DOHH2 (cell line): ENCODE data around the gene C19orf47.

ENCODE experiments used
- H3F3A ChIP-seq: fragments of 200-600 bp; sonication (generic), shearing (Covaris generic); 2 replicates; pipeline ENCODE4 v1.6.0; 2016; ENCODE audit warnings: antibody characterized with exemption, mild to moderate bottlenecking; ENCODE audit not compliant: control insufficient read depth, insufficient read depth
- H3K27ac ChIP-seq: fragments of 200-600 bp; sonication (generic); 2 replicates; pipeline ENCODE4 v1.5.1; 2014; ENCODE audit warnings: low read depth, mild to moderate bottlenecking, low read length, moderate library complexity
- H3K27me3 ChIP-seq: fragments of 200-600 bp; sonication (generic); 2 replicates; pipeline ENCODE4 v1.6.1; 2014; ENCODE audit warnings: mild to moderate bottlenecking, low read length, mixed read lengths; ENCODE audit not compliant: control insufficient read depth
- H3K36me3 ChIP-seq: fragments of 200-600 bp; sonication (generic); 2 replicates; pipeline ENCODE4 v1.6.1; 2014; ENCODE audit warnings: mild to moderate bottlenecking, low read length, moderate library complexity, mixed read lengths; ENCODE audit not compliant: control insufficient read depth
- H3K4me1 ChIP-seq: fragments of 200-600 bp; sonication (generic); 2 replicates; pipeline ENCODE4 v1.6.1; 2014; ENCODE audit warnings: mild to moderate bottlenecking, low read length, mixed read lengths; ENCODE audit not compliant: control insufficient read depth
- H3K4me2 ChIP-seq: fragments of 200-600 bp; sonication (generic); 2 replicates; pipeline ENCODE4 v1.6.0; 2014; ENCODE audit warnings: mild to moderate bottlenecking, low read length, moderate library complexity
- H3K4me3 ChIP-seq: fragments of 200-600 bp; sonication (generic); 2 replicates; pipeline ENCODE4 v1.5.1; 2014; ENCODE audit warnings: mild to moderate bottlenecking, low read length, mixed read lengths
- H3K79me2 ChIP-seq: fragments of 200-600 bp; sonication (generic); 2 replicates; pipeline ENCODE4 v1.6.1; 2014; ENCODE audit warnings: mild to moderate bottlenecking, low read length, mixed read lengths; ENCODE audit not compliant: control insufficient read depth
- H3K9me2 ChIP-seq: fragments of 200-600 bp; sonication (generic); replicated peaks from 2 replicates; pipeline ENCODE4 v1.6.1; 2014; ENCODE audit warnings: mild to moderate bottlenecking, low read length, mixed read lengths; ENCODE audit not compliant: control insufficient read depth
- H3K9me3 ChIP-seq: fragments of 200-600 bp; sonication (generic); 2 replicates; pipeline ENCODE4 v1.6.1; 2014; ENCODE audit warnings: antibody characterized with exemption, low read length, mixed read lengths; ENCODE audit not compliant: control insufficient read depth, insufficient read depth
- H4K20me1 ChIP-seq: fragments of 200-600 bp; sonication (generic); 2 replicates; pipeline ENCODE4 v1.6.0; 2014; ENCODE audit warnings: low read depth, mild to moderate bottlenecking, antibody characterized with exemption, low read length, moderate library complexity; ENCODE audit not compliant: control insufficient read depth, insufficient read depth
- EZH2phosphoT487 ChIP-seq: fragments of 200-600 bp; sonication (generic); IDR thresholded peaks from 2 replicates; pipeline ENCODE4 v1.6.1; 2017; ENCODE audit warnings: borderline replicate concordance, mild to moderate bottlenecking, antibody characterized with exemption, low read length, moderate library complexity, mixed read lengths
- TF ChIP-seq, protein P1 (sequence below): fragments of 200-600 bp; sonication (generic); IDR thresholded peaks from one replicate; pipeline ENCODE4 v1.5.1; 2014; ENCODE audit warnings: antibody characterized with exemption, mild to moderate bottlenecking, low read depth, low read length; ENCODE audit not compliant: poor library complexity, severe bottlenecking

C19orf47 gene

DNA sequence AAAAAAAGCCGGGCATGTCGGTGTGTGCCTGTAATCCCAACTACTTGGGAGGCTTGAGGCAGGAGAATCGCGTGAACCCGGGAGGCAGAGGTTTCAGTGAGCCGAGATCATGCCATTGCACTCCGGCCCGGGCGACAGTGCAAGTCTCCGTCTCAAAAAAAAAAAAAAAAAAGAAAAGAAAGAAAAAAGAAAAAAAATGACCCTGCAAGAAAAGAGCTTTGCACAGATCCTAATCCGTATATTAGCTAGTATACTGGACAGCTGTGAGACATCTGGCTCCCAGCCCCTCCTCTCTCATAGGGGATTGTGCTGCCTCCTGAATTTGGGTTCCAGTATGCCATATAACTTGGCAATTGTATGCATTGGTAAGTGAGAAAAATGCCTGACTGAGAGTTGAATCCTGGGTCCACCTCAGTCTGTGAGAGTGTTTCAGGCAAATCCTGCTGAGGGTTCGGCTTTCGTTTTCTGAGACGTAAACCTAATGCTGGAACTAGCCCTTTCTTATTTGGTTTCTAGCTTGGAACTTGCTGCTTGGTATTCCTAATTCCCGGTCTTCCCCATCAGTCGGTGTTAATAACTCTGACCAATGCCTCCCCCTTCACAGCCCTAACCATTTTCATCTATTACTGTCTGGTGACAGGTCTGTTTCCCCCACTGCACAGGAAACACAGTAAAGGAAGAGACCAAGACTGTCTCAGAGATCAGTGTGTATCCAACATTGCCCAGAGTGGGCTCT, 61.8 kb downstream of the C19orf47 start:
- peaks cover 42% of the 10 kb centered on the region for H3K4me1 ChIP-seq
- peaks cover 10% of the 10 kb centered on the region for H3F3A ChIP-seq
- H3K4me2 ChIP-seq, result peak overlapping the region; percentile 81
- H3K9me2 ChIP-seq, result no peaks in the 10 kb centered on the region
- H3K36me3 ChIP-seq, result peaks cover 25% of the 10 kb centered on the region
- TF ChIP-seq, protein P1, sequence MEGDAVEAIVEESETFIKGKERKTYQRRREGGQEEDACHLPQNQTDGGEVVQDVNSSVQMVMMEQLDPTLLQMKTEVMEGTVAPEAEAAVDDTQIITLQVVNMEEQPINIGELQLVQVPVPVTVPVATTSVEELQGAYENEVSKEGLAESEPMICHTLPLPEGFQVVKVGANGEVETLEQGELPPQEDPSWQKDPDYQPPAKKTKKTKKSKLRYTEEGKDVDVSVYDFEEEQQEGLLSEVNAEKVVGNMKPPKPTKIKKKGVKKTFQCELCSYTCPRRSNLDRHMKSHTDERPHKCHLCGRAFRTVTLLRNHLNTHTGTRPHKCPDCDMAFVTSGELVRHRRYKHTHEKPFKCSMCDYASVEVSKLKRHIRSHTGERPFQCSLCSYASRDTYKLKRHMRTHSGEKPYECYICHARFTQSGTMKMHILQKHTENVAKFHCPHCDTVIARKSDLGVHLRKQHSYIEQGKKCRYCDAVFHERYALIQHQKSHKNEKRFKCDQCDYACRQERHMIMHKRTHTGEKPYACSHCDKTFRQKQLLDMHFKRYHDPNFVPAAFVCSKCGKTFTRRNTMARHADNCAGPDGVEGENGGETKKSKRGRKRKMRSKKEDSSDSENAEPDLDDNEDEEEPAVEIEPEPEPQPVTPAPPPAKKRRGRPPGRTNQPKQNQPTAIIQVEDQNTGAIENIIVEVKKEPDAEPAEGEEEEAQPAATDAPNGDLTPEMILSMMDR, result no peak
- TF ChIP-seq EZH2phosphoT487, result no peak
- H3K4me3 ChIP-seq, result peak overlapping the region; percentile 70
- peaks cover 34% of the 10 kb centered on the region for H3K79me2 ChIP-seq
- H3K27ac ChIP-seq, result peak overlapping the region; percentile 84
- no peaks in the 10 kb centered on the region for H3K9me3 ChIP-seq
- no peaks in the 10 kb centered on the region for H3K27me3 ChIP-seq
- 0 out of 2 replicates have a peak, but pooled peaks cover 5% of the 10 kb centered on the region for H4K20me1 ChIP-seq

DNA sequence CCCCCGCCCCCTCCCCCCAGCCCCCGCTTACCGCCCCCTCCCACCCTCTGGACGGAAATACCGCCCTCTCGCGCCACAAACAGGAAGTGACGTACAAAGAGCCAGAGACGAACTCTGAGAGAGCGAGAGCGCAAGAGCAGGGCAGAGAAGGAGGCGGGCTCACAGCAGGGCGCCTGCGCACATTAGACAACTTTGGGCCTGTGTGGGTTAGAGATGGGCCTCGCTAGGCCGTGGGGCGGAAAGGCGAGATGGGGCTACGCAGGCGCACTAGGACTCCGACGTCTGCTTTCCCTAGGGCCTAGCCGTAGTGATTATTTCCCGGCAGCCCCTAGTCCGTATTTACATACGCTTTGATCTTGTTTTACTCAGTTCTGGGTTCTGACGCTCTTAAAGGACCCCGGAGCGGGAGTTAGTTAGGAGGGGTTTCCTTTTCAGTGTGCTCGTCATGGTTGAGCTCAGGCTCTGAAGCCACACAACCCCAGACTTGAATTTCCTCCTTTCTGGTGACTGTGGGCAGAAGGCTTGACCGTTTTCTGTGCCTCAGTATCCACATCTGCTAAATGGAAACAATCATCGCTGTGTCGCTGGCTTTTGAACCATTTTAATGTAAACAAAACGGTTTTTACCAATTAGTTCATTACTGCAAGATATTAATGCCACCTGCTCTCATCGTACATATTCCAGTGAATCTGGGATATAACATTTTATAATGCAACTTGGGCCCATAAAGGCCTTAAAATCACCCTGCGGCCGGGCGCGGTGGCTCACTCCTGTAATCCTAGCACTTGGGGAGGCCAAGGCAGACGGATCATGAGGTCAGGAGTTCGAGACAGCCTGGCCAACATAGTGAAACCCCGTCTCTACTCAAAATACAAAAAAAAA, 62.6 kb downstream of the C19orf47 start:
- Histone ChIP-seq H3K79me2 (peaks cover 42% of the 10 kb centered on the region), H4K20me1 (0 out of 2 replicates have a peak, but pooled peaks cover 5% of the 10 kb centered on the region), H3K27ac (peak overlapping the region; percentile 84), H3K4me1 (peaks cover 50% of the 10 kb centered on the region), H3K9me3 (no peaks in the 10 kb centered on the region), H3K36me3 (peaks cover 31% of the 10 kb centered on the region), H3K9me2 (no peaks in the 10 kb centered on the region), H3K4me2 (peak overlapping the region; percentile 81), H3K4me3 (peak overlapping the region; percentile 79), H3K27me3 (no peaks in the 10 kb centered on the region), H3F3A (peaks cover 10% of the 10 kb centered on the region)
- no peak for TF ChIP-seq EZH2phosphoT487
- TF ChIP-seq, protein P1, result no peak

DNA sequence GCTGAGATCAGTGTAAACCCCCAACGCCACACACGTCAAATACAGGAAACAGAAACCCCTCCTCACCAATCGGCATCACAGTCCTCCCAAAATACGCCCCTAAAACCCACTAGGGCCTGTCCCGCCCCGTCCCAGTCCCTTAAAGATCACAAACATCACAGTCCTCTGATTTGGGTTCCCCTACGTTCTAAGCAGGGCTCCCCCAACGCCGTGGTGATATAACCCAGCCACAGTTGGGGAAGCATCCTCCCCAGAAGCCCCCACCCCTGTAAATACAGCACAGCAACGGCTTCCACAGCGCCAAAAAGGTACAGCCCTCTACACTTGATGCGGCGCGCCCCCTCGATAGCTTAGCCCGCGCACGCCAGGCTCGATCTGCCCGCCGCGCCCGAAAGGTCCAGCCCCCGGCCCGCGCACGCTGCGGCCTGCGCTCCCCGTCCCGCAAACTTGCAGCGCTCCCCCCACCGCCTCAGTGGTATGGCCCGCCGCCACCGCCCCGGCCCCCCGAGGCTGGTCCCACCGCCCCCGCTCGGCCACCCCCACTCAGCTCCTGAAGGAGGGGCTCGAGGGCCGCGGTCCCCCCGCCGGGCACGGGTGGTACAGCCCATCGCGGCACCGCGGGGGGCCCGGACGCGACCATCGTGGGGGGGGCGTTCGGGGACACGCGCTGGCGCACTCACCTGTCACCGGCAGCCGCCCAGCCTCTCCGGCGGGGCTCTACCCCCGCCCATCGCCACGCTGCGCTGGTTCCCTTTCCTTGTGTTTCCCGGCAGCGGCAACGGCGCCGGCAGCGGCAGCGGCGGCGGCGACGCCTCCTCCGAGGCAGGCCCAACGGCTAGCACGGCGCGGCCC, 63.5 kb downstream of the C19orf47 start, which contains the start of gene AKT2:
Gene AKT2 (minus strand): TSS at position 845 of the 852 bp plus-strand sequence. CDS start 20,078 bp downstream, outside the sequence.
- peak within 1 kb of the TSS; percentile 84 for H3K27ac ChIP-seq
- H3K9me2 ChIP-seq, result no peaks in the 10 kb centered on the region
- H4K20me1 ChIP-seq, result 0 out of 2 replicates have a peak, but pooled peaks cover 5% of the 10 kb centered on the region
- no peaks in the 10 kb centered on the region for H3K27me3 ChIP-seq
- H3K4me2 ChIP-seq, result peak within 1 kb of the TSS; percentile 89
- no peak for TF ChIP-seq EZH2phosphoT487
- TF ChIP-seq, protein P1, result no peak
- peak within 1 kb of the TSS; percentile 79 for H3K4me3 ChIP-seq
- peaks cover 10% of the 10 kb centered on the region for H3F3A ChIP-seq
- H3K4me1 ChIP-seq, result peaks cover 56% of the 10 kb centered on the region
- H3K36me3 ChIP-seq, result peaks cover 31% of the 10 kb centered on the region
- peaks cover 51% of the 10 kb centered on the region for H3K79me2 ChIP-seq
- H3K9me3 ChIP-seq, result no peaks in the 10 kb centered on the region
